CD4-positive, alpha-beta T cell (primary cell): ENCODE results near the gene TIMM10. TPM values are rescaled to one million over a fixed set of nuclear protein-coding genes. Genes with fewer than 3 reads are reported as not detected.
"Not testable (repeated sequence)": the region's sequence is repeated elsewhere in the genome, so short reads cannot be mapped to it uniquely, and the experiment has no call there.

Experiments used
- ATAC-seq: fragments of 200-7000 bp; cut with Tn5 transposase; one replicate; pipeline ENCODE4 v1.10.0; 2022; ENCODE audit warnings: mild to moderate bottlenecking; ENCODE audit not compliant: poor library complexity
- CTCF ChIA-PET: fragments of 350-600 bp; sonication (Branson Sonifier 250); formaldehyde crosslinking; loops from one replicate; lab custom pipeline; 2021; ENCODE audit warnings: antibody characterized with exemption, inconsistent platforms; lab: Charles Lee
- POLR2A ChIA-PET: fragments of 350-600 bp; sonication (Branson Sonifier 250); formaldehyde crosslinking; loops from one replicate; lab custom pipeline; 2021; ENCODE audit warnings: antibody characterized with exemption, inconsistent platforms; lab: Charles Lee
- DNase-seq, 14 experiments: peaks; one replicate each; pipeline ENCODE4 v3.0.0-alpha.2; 2013 to 2020; ENCODE audit warnings: mixed read lengths in 2 of 14
- H3K27ac ChIP-seq, 2 donors: one replicate each; pipeline versions ENCODE4 v1.5.1 to v1.7.0; 2013; ENCODE audit warnings: low read length in 2 of 2, low read depth in 1 of 2, mild to moderate bottlenecking in 1 of 2
- H3K27me3 ChIP-seq, 2 experiments: 1 replicate in 1 of 2; 2 replicates in 1 of 2; pipeline versions ENCODE4 v1.6.1 to v1.7.0; 2013; ENCODE audit warnings: low read length in 2 of 2, control low read depth in 1 of 2, mild to moderate bottlenecking in 1 of 2, moderate library complexity in 1 of 2; ENCODE audit not compliant: insufficient read depth in 2 of 2, control insufficient read depth in 1 of 2
- H3K36me3 ChIP-seq: one replicate; pipeline ENCODE4 v1.6.1; 2013; ENCODE audit warnings: low read length, control low read depth; ENCODE audit not compliant: insufficient read depth
- H3K4me1 ChIP-seq: one replicate; pipeline ENCODE4 v1.6.1; 2013; ENCODE audit warnings: low read length, control low read depth; ENCODE audit not compliant: insufficient read depth
- H3K4me3 ChIP-seq: one replicate; pipeline ENCODE4 v1.5.1; 2013; ENCODE audit warnings: mild to moderate bottlenecking, low read length, moderate library complexity
- H3K9me3 ChIP-seq, 2 experiments: 1 replicate in 1 of 2; 2 replicates in 1 of 2; pipeline versions ENCODE4 v1.6.1 to v1.7.0; 2013; ENCODE audit warnings: low read length in 2 of 2, mild to moderate bottlenecking in 2 of 2, control low read depth in 1 of 2, moderate library complexity in 1 of 2; ENCODE audit not compliant: control insufficient read depth in 1 of 2, insufficient read depth in 1 of 2
- H3K27ac Mint-ChIP-seq: one replicate; pipeline ENCODE4 v1.8.0; 2020; ENCODE audit warnings: mixed read lengths
- H3K27me3 Mint-ChIP-seq: one replicate; pipeline ENCODE4 v1.8.0; 2021; ENCODE audit warnings: mixed read lengths
- H3K36me3 Mint-ChIP-seq: one replicate; pipeline ENCODE4 v1.8.0; 2021; ENCODE audit warnings: low read depth, mixed read lengths
- H3K4me1 Mint-ChIP-seq: one replicate; pipeline ENCODE4 v1.8.0; 2021; ENCODE audit warnings: low read depth, mixed read lengths
- H3K4me3 Mint-ChIP-seq: one replicate; pipeline ENCODE4 v1.8.0; 2020; ENCODE audit warnings: mild to moderate bottlenecking, mixed read lengths
- H3K9me3 Mint-ChIP-seq: one replicate; pipeline ENCODE4 v1.8.0; 2020; ENCODE audit warnings: mixed read lengths
- CTCF ChIP-seq: fragments of 200-600 bp; IDR thresholded peaks from one replicate; pipeline ENCODE4 v1.8.0; 2022; ENCODE audit warnings: antibody characterized with exemption, mild to moderate bottlenecking
- intact Hi-C, 2 experiments: fragments of 100-400 bp; cut with DNase I in 1 of 2; cut with micrococcal nuclease in 1 of 2; formaldehyde crosslinking; loops; one replicate each; pipeline versions ENCODE4 v1.15.1 to v1.9.0; 2023 to 2025; cut with DNase I, micrococcal nuclease
- total RNA-seq, 174 experiments: library from RNA in 2 of 174; stranded (reverse) in 2 of 174; gene quantifications; one replicate each; pipeline ENCODE4 v1.2.3 and lab custom pipeline; 2021 to 2026

Gene TIMM10
- total RNA-seq, 2 experiments from 2014 or later, result 28.0 TPM

- Mint-ChIP-seq H3K4me1 (no peaks in the 10 kb centered on the region), H3K4me3 (no peak overlapping the region), H3K36me3 (peaks cover 4% of the 10 kb centered on the region), H3K27ac (no peak overlapping the region), H3K27me3 (no peaks in the 10 kb centered on the region), H3K9me3 (no peaks in the 10 kb centered on the region)
- H3K27ac ChIP-seq, result no peak overlapping the region
- H3K9me3 ChIP-seq, result no peaks in the 10 kb centered on the region
- no peak for TF ChIP-seq CTCF
- no peaks in the 10 kb centered on the region for H3K4me1 ChIP-seq
- intact Hi-C loops, result no loop called here
- CTCF ChIA-PET, result no interaction called here
- no peak overlapping the region for H3K4me3 ChIP-seq
- DNase-seq (no peak), ATAC-seq (no peak)
- no peaks in the 10 kb centered on the region for H3K27me3 ChIP-seq
- H3K36me3 ChIP-seq, result peaks cover 2% of the 10 kb centered on the region
- POLR2A ChIA-PET, result no interaction called here
Observed at GRCh38 chr11:57541169-57541568, 10.6 kb upstream of the TIMM10 start.

- POLR2A ChIA-PET, result no interaction called here
Observed at GRCh38 chr11:57539342-57539741, 8.8 kb upstream of the TIMM10 start.

GRCh38 chr11:57536947-57537619, 6.5 kb upstream of the TIMM10 start, which contains the start of gene SMTNL1:
SMTNL1 (plus strand) TSS chr11:57537595; CDS start chr11:57542643, 5,048 bp downstream.
- H3K4me1 ChIP-seq, result no peaks in the 10 kb centered on the region
- no peaks in the 10 kb centered on the region for H3K27me3 Mint-ChIP-seq
- CTCF ChIA-PET, result no interaction called here
- ATAC-seq (no peak), DNase-seq (no peak)
- intact Hi-C loops, result no loop called here
- POLR2A ChIA-PET, result no interaction called here
- H3K36me3 ChIP-seq, result peaks cover 2% of the 10 kb centered on the region
- H3K27ac Mint-ChIP-seq, result no peak within 1 kb of the TSS
- no peak within 1 kb of the TSS for H3K27ac ChIP-seq
- H3K4me3 ChIP-seq, result no peak within 1 kb of the TSS
- no peak for TF ChIP-seq CTCF
- H3K9me3 Mint-ChIP-seq, result no peaks in the 10 kb centered on the region
- H3K36me3 Mint-ChIP-seq, result peaks cover 4% of the 10 kb centered on the region
- no peaks in the 10 kb centered on the region for H3K9me3 ChIP-seq
- no peak within 1 kb of the TSS for H3K4me3 Mint-ChIP-seq
- no peaks in the 10 kb centered on the region for H3K27me3 ChIP-seq
- H3K4me1 Mint-ChIP-seq, result no peaks in the 10 kb centered on the region

More at GRCh38 chr11:57539342-57539741, 8.8 kb upstream of the TIMM10 start:
- Histone ChIP-seq H3K4me1 (no peaks in the 10 kb centered on the region), H3K4me3 (no peak overlapping the region), H3K9me3 (no peaks in the 10 kb centered on the region), H3K27me3 (no peaks in the 10 kb centered on the region), H3K27ac (no peak overlapping the region), H3K36me3 (peaks cover 2% of the 10 kb centered on the region)
- CTCF ChIA-PET, result interaction anchor here (1.0 kb wide), 1 partner anchor 13 kb away, joined by 3 read pairs; no protein-coding TSS in a partner anchor
- no peaks in the 10 kb centered on the region for H3K4me1 Mint-ChIP-seq
- no peaks in the 10 kb centered on the region for H3K9me3 Mint-ChIP-seq
- no peak overlapping the region for H3K27ac Mint-ChIP-seq
- no peaks in the 10 kb centered on the region for H3K27me3 Mint-ChIP-seq
- no peak for ATAC-seq
- H3K4me3 Mint-ChIP-seq, result no peak overlapping the region
- DNase-seq, result no peak
- no peak for TF ChIP-seq CTCF
- peaks cover 4% of the 10 kb centered on the region for H3K36me3 Mint-ChIP-seq
- intact Hi-C loops, result no loop called here

GRCh38 chr11:57534449-57534848, 3.9 kb upstream of the TIMM10 start:
- ATAC-seq, H3K27me3 Mint-ChIP-seq, H3K27ac ChIP-seq, H3K27me3 ChIP-seq, H3K27ac Mint-ChIP-seq, H3K36me3 Mint-ChIP-seq, DNase-seq, H3K36me3 ChIP-seq, H3K9me3 ChIP-seq, H3K4me3 Mint-ChIP-seq, H3K4me3 ChIP-seq, POLR2A ChIA-PET, intact Hi-C loops, H3K9me3 Mint-ChIP-seq: not testable (repeated sequence)
- H3K4me1 ChIP-seq, result peaks cover 18% of the 10 kb centered on the region
- CTCF ChIA-PET, result interaction anchor here (1.2 to 1.4 kb wide), 2 partner anchors 41 to 77 kb away, joined by 3 to 4 read pairs; no protein-coding TSS in a partner anchor
- H3K4me1 Mint-ChIP-seq, result peaks cover 15% of the 10 kb centered on the region
